Loucy (cell line): ENCODE data around the gene DCAF11.

Experiments
- H2AFZ ChIP-seq: fragments of 200-600 bp; sonication (generic); 2 replicates; pipeline ENCODE4 v1.6.0; 2016; ENCODE audit warnings: antibody characterized with exemption, mild to moderate bottlenecking, low read length, moderate library complexity
- H3F3A ChIP-seq: fragments of 200-600 bp; 2 replicates; pipeline ENCODE4 v1.6.0; 2016; ENCODE audit warnings: antibody characterized with exemption, low read depth, mild to moderate bottlenecking
- H3K27me3 ChIP-seq: fragments of 200-600 bp; sonication (generic); 2 replicates; pipeline ENCODE4 v1.6.1; 2014; ENCODE audit warnings: low read length, mild to moderate bottlenecking; ENCODE audit not compliant: insufficient read depth, poor library complexity, severe bottlenecking
- H3K36me3 ChIP-seq: fragments of 200-600 bp; sonication (generic); 2 replicates; pipeline ENCODE4 v1.6.1; 2016; ENCODE audit warnings: low read length; ENCODE audit not compliant: insufficient read depth
- H3K4me1 ChIP-seq: fragments of 200-600 bp; sonication (generic); 2 replicates; pipeline ENCODE4 v1.5.1; 2014; ENCODE audit warnings: low read length, mild to moderate bottlenecking; ENCODE audit not compliant: insufficient read depth, poor library complexity, severe bottlenecking
- H3K4me2 ChIP-seq: fragments of 200-600 bp; sonication (generic); 2 replicates; pipeline ENCODE4 v1.6.0; 2014; ENCODE audit warnings: antibody characterized with exemption, low read length, low read depth, mild to moderate bottlenecking; ENCODE audit not compliant: poor library complexity, severe bottlenecking
- H3K4me3 ChIP-seq: fragments of 200-600 bp; sonication (generic); 2 replicates; pipeline ENCODE4 v1.5.1; 2014; ENCODE audit warnings: low read length, mild to moderate bottlenecking, mixed read lengths; ENCODE audit not compliant: poor library complexity, severe bottlenecking
- H3K79me2 ChIP-seq: fragments of 200-600 bp; sonication (generic); 2 replicates; pipeline ENCODE4 v1.6.1; 2014; ENCODE audit warnings: low read length; ENCODE audit not compliant: insufficient read depth
- H3K9ac ChIP-seq: fragments of 200-600 bp; sonication (generic); 2 replicates; pipeline ENCODE4 v1.6.0; 2014; ENCODE audit warnings: mild to moderate bottlenecking, low read depth, low read length, moderate library complexity; ENCODE audit not compliant: poor library complexity, severe bottlenecking
- H3K9me2 ChIP-seq: fragments of 200-600 bp; sonication (generic); replicated peaks from 2 replicates; pipeline ENCODE4 v1.6.1; 2016; ENCODE audit warnings: low read depth, low read length, mixed read lengths
- H3K9me3 ChIP-seq: fragments of 200-600 bp; sonication (generic); 2 replicates; pipeline ENCODE4 v1.6.1; 2014; ENCODE audit warnings: mild to moderate bottlenecking, antibody characterized with exemption, low read length, low read depth; ENCODE audit not compliant: insufficient read depth
- H4K20me1 ChIP-seq: fragments of 200-600 bp; sonication (generic); 2 replicates; pipeline ENCODE4 v1.6.0; 2014; ENCODE audit warnings: antibody characterized with exemption, low read length, mild to moderate bottlenecking; ENCODE audit not compliant: insufficient read depth, poor library complexity, severe bottlenecking
- EZH2phosphoT487 ChIP-seq: fragments of 200-600 bp; IDR thresholded peaks from 2 replicates; pipeline ENCODE4 v1.6.1; 2018; ENCODE audit warnings: antibody characterized with exemption, mild to moderate bottlenecking, moderate library complexity, borderline replicate concordance
- TF ChIP-seq, protein P1 (sequence below): fragments of 200-600 bp; sonication (generic); conservative IDR thresholded peaks from 2 replicates; pipeline ENCODE4 v1.5.1; 2014; ENCODE audit warnings: mild to moderate bottlenecking, antibody characterized with exemption, low read length

Gene DCAF11

GRCh38 chr14:24114532-24115421 is at the start of gene DCAF11, which contains the start of gene NRL:
Gene DCAF11, plus strand, starts transcription at chr14:24114777. Its CDS starts 818 bp downstream, at chr14:24115595.
Gene NRL, minus strand, starts transcription at chr14:24114949. Its CDS starts 32,101 bp downstream, at chr14:24082848.
- Histone ChIP-seq H3K9ac (peak within 1 kb of the TSS; percentile 91), H3K4me2 (peak within 1 kb of the TSS; percentile 90), H3K4me1 (peaks cover 19% of the 10 kb centered on the region), H3K27me3 (no peaks in the 10 kb centered on the region), H3K4me3 (peak within 1 kb of the TSS; percentile 91), H3K79me2 (peaks cover 29% of the 10 kb centered on the region), H3F3A (peaks cover 6% of the 10 kb centered on the region; the same call in 1 of the 2 replicates), H2AFZ (peak within 1 kb of the TSS; percentile 89), H3K9me3 (no peaks in the 10 kb centered on the region), H3K9me2 (no peaks in the 10 kb centered on the region), H4K20me1 (peaks cover 11% of the 10 kb centered on the region), H3K36me3 (peaks cover 27% of the 10 kb centered on the region; the same call in 1 of the 2 replicates)
- TF ChIP-seq EZH2phosphoT487, result no peak
- TF ChIP-seq, protein P1, sequence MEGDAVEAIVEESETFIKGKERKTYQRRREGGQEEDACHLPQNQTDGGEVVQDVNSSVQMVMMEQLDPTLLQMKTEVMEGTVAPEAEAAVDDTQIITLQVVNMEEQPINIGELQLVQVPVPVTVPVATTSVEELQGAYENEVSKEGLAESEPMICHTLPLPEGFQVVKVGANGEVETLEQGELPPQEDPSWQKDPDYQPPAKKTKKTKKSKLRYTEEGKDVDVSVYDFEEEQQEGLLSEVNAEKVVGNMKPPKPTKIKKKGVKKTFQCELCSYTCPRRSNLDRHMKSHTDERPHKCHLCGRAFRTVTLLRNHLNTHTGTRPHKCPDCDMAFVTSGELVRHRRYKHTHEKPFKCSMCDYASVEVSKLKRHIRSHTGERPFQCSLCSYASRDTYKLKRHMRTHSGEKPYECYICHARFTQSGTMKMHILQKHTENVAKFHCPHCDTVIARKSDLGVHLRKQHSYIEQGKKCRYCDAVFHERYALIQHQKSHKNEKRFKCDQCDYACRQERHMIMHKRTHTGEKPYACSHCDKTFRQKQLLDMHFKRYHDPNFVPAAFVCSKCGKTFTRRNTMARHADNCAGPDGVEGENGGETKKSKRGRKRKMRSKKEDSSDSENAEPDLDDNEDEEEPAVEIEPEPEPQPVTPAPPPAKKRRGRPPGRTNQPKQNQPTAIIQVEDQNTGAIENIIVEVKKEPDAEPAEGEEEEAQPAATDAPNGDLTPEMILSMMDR, result no peak

DNA sequence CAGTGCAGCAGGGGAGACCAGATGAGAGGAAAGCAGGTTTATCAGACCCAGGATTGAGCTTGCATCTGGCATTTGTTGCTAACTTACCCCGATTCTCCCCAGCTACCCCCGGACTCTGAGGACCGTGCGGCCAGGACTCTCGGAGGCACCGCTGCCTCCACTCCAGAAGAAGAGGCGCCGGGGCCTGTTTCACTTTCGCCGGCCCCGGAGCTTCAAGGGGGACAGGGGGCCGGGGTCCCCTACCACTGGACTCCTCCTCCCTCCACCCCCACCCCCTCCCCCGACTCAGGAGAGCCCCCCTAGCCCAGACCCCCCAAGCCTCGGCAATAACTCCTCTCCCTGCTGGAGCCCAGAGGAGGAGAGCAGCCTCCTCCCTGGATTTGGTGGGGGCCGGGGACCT is 49.7 kb upstream of the DCAF11 start:
- Histone ChIP-seq H3F3A (no peaks in the 10 kb centered on the region), H3K9ac (no peak overlapping the region), H3K36me3 (no peaks in the 10 kb centered on the region), H3K27me3 (no peaks in the 10 kb centered on the region), H4K20me1 (no peaks in the 10 kb centered on the region), H3K4me3 (no peak overlapping the region), H3K9me3 (no peaks in the 10 kb centered on the region), H3K9me2 (no peaks in the 10 kb centered on the region), H3K79me2 (no peaks in the 10 kb centered on the region), H3K4me1 (no peaks in the 10 kb centered on the region), H2AFZ (no peak overlapping the region), H3K4me2 (no peak overlapping the region)
- TF ChIP-seq EZH2phosphoT487, result no peak
- TF ChIP-seq, protein P1, result no peak

DNA sequence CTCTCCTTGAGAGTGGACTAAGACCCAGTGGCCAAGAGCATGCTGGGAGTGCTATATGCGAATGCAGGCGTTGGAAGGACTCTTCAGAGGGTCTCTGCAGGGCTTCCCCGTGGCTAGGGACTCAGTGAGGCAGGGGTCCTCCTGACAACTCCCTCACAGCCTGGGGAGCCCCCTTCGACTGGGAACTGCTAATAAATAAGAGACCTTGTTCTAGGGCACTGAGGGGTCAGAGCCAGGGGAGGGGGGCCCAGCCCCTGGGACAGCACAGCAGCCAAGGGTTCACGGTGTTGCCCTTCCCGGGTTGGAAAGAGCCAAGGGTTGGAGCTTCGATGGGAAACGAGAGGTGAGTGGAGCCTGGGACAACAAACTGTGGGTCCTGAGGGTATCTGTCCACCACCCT is 49.2 kb upstream of the DCAF11 start:
- TF ChIP-seq EZH2phosphoT487, result no peak
- no peaks in the 10 kb centered on the region for H3K9me2 ChIP-seq
- no peaks in the 10 kb centered on the region for H3K27me3 ChIP-seq
- no peak overlapping the region for H3K4me3 ChIP-seq
- no peaks in the 10 kb centered on the region for H3K79me2 ChIP-seq
- no peak overlapping the region for H3K4me2 ChIP-seq
- H2AFZ ChIP-seq, result no peak overlapping the region
- H3K9ac ChIP-seq, result no peak overlapping the region
- no peaks in the 10 kb centered on the region for H4K20me1 ChIP-seq
- no peaks in the 10 kb centered on the region for H3K9me3 ChIP-seq
- H3K36me3 ChIP-seq, result no peaks in the 10 kb centered on the region
- no peaks in the 10 kb centered on the region for H3K4me1 ChIP-seq
- H3F3A ChIP-seq, result no peaks in the 10 kb centered on the region
